Calu3 (cell line): Measurements from ENCODE around the gene GLRA3. TPM values are rescaled to one million over a fixed set of nuclear protein-coding genes. Genes with fewer than 3 reads are reported as not detected.

Experiments
- BruUV-seq: library from RNA; stranded (reverse); fragments of 400-500 nt; replicated peaks from 2 replicates; lab custom pipeline; 2021; lab: Mats Ljungman, UMichigan
- CTCF ChIA-PET: fragments of 300-600 bp; sonication (Branson Sonifier 250); formaldehyde crosslinking; loops from one replicate; lab custom pipeline; 2022; ENCODE audit warnings: antibody characterized with exemption; lab: Charles Lee
- DNase-seq: peaks from one replicate; pipeline ENCODE4 v3.0.0; 2022
- H3K27ac Mint-ChIP-seq: one replicate; pipeline ENCODE4 v1.8.0; 2022; ENCODE audit warnings: mixed read lengths; ENCODE audit not compliant: unreplicated experiment
- H3K27me3 Mint-ChIP-seq: one replicate; pipeline ENCODE4 v1.8.0; 2022; ENCODE audit warnings: mixed read lengths; ENCODE audit not compliant: unreplicated experiment
- H3K36me3 Mint-ChIP-seq: one replicate; pipeline ENCODE4 v1.8.0; 2022; ENCODE audit warnings: mild to moderate bottlenecking, moderate library complexity, mixed read lengths; ENCODE audit not compliant: insufficient read depth, unreplicated experiment
- H3K4me1 Mint-ChIP-seq: one replicate; pipeline ENCODE4 v1.8.0; 2022; ENCODE audit warnings: mild to moderate bottlenecking, low read depth, mixed read lengths; ENCODE audit not compliant: unreplicated experiment
- H3K4me3 Mint-ChIP-seq: one replicate; pipeline ENCODE4 v1.8.0; 2022; ENCODE audit warnings: mild to moderate bottlenecking, low read depth, moderate library complexity, mixed read lengths; ENCODE audit not compliant: unreplicated experiment
- H3K9me3 Mint-ChIP-seq: one replicate; pipeline ENCODE4 v1.8.0; 2022; ENCODE audit warnings: low read depth, mixed read lengths; ENCODE audit not compliant: unreplicated experiment
- CTCF ChIP-seq: fragments of 200-600 bp; IDR thresholded peaks from one replicate; pipeline ENCODE4 v1.8.0; 2022; ENCODE audit warnings: antibody characterized with exemption; ENCODE audit not compliant: unreplicated experiment
- intact Hi-C: fragments of 100-400 bp; cut with micrococcal nuclease; formaldehyde crosslinking; loops from one replicate; pipeline ENCODE4 v1.10.0; 2022; ENCODE audit not compliant: unreplicated experiment
- total RNA-seq: library from RNA; stranded (reverse); gene quantifications from 2 replicates; pipeline ENCODE4 v1.2.3, GENCODE V29; 2022

GLRA3 gene
- total RNA-seq, 1 experiment from 2014 or later: 0.07 TPM

- no TSS peak for BruUV-seq
- H3K27me3 Mint-ChIP-seq: no peaks in the 10 kb centered on the region
- H3K4me1 Mint-ChIP-seq: no peaks in the 10 kb centered on the region
- no peak overlapping the region for H3K4me3 Mint-ChIP-seq
- intact Hi-C loops: no loop called here
- no peaks in the 10 kb centered on the region for H3K36me3 Mint-ChIP-seq
- no peak for TF ChIP-seq CTCF
- H3K27ac Mint-ChIP-seq: no peak overlapping the region
- no peaks in the 10 kb centered on the region for H3K9me3 Mint-ChIP-seq
- CTCF ChIA-PET: interaction anchor here (0.6 kb wide), 1 partner anchor 343 kb away, joined by 3 read pairs; no protein-coding TSS in a partner anchor
- DNase-seq: no peak
Observed at GRCh38 chr4:174702979-174703478, 126.0 kb downstream of the GLRA3 start.

- CTCF ChIA-PET: no interaction called here
- H3K27me3 Mint-ChIP-seq: no peaks in the 10 kb centered on the region
- no peak for DNase-seq
- no peaks in the 10 kb centered on the region for H3K4me1 Mint-ChIP-seq
- H3K9me3 Mint-ChIP-seq: no peaks in the 10 kb centered on the region
- intact Hi-C loops: no loop called here
- no peak overlapping the region for H3K4me3 Mint-ChIP-seq
- H3K27ac Mint-ChIP-seq: no peak overlapping the region
- no peaks in the 10 kb centered on the region for H3K36me3 Mint-ChIP-seq
- BruUV-seq: no TSS peak
- TF ChIP-seq CTCF: no peak
Observed at GRCh38 chr4:174699654-174700053, 129.4 kb downstream of the GLRA3 start.

GRCh38 chr4:174697896-174698295, 131.2 kb downstream of the GLRA3 start:
- Mint-ChIP-seq H3K27me3 (no peaks in the 10 kb centered on the region), H3K4me3 (no peak overlapping the region), H3K36me3 (no peaks in the 10 kb centered on the region), H3K9me3 (peaks cover 2% of the 10 kb centered on the region), H3K4me1 (no peaks in the 10 kb centered on the region), H3K27ac (no peak overlapping the region)
- CTCF ChIA-PET: no interaction called here
- TF ChIP-seq CTCF: no peak
- no peak for DNase-seq
- BruUV-seq: no TSS peak
- intact Hi-C loops: no loop called here

- intact Hi-C loops: no loop called here
- H3K27me3 Mint-ChIP-seq: no peaks in the 10 kb centered on the region
- no peaks in the 10 kb centered on the region for H3K4me1 Mint-ChIP-seq
- BruUV-seq: no TSS peak
- peaks cover 2% of the 10 kb centered on the region for H3K9me3 Mint-ChIP-seq
- H3K27ac Mint-ChIP-seq: no peak overlapping the region
- CTCF ChIA-PET: no interaction called here
- TF ChIP-seq CTCF: no peak
- H3K4me3 Mint-ChIP-seq: no peak overlapping the region
- DNase-seq: no peak
- no peaks in the 10 kb centered on the region for H3K36me3 Mint-ChIP-seq
Observed at GRCh38 chr4:174697202-174697601, 131.8 kb downstream of the GLRA3 start.
